ENCODE data around the gene AUTS2.
"Not testable (repeated sequence)": the region's sequence is repeated elsewhere in the genome, so short reads cannot be mapped to it uniquely, and the experiment has no call there.

AUTS2 gene

DNA sequence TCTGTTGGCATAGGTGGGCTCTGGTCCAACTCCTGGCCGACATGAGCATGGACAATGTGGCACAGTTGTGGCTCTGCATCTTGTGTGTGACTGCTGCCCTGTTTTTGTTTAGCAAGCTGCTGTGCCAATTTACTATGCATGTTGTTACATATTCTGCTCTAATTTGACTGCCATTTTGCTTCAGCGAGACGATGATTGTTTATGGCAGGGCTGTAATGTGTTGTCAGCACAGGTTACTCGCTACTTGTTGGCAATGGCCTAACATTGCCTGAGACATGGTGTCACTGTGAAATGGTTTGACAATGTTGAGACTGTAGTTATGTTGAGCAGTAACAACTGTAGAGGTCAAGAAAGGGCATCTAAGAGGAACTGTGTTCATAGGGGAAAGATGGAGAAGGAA lies 659.6 kb downstream of the AUTS2 start:
- DNase-seq (ENCODE audit: low read depth) = no peak

DNA sequence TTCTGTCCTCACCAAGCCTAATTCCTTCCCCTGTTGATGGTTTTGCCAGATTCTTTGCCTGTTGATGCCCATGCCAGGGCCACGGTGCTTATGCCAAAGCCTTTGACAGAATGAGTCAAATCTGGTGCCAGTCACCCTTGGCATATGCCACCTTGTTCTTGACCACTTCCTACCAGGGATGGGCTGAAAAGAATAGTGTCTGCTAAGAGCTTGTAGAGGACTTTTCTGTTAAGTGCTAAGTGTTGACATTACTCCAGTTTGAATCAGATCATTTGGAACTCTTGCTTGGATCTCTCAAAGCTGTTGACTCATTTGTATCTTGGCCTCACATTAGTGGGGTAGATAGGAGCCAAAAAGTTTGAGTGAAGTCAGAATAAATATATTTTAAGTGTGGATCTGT lies 661.2 kb downstream of the AUTS2 start:
- no peak for DNase-seq (ENCODE audit: low read depth)

DNA sequence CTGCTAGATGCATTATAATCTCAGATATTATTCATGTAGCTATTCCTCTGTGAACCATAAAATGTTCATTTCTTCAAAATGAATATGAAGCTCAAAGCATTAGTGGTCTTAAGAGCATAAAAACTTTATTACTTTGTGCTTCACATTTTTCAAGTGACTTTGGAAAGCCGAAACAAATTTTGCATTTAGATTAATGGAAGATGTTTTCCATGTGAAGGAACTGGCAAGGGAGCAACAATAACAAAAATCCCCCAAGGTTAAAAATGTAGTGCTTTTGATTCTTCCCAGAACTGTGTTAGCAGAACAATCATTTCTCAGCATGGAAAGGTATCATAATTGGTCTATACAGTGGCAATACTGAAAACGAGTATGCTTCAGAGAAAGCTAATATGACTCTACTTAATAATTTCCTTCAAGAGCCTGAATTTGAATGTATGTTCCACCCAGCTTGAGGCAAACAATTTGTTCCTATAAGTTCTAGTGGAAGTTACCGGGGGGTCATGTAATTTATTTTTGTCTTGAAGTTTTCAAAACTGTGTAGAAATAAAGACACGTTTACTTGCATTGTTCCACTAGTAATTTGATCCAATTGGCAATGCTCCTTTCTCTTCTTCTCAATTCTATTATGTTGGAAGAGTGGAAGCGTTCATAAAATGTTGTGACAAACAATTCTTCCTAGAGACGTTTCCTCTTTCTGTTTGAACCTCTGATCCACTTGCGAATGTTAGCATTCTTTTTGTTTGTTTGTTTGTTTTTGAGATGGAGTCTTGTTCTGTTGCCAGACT lies 665.4 kb downstream of the AUTS2 start:
- no peak for DNase-seq (ENCODE audit: low read depth)

DNA sequence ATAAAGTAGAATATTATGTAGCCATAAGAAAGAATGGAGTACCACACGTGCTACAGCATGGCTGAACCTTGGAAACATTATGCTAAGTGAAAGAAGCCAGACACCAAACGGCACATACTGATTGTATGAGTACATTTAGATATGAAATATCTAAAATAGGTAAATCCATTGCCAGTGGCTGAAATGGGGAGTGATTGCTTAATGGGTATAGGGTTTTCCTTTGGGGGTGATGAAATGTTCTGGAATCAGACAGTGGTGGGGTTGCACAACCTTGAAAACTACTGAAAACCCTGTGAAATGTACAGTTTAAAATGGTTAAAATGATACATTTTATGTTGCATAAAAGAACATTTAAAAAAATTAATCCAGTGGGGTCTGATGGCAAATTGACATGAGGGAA lies 667.9 kb downstream of the AUTS2 start:
- DNase-seq (ENCODE audit: low read depth) = no peak

DNA sequence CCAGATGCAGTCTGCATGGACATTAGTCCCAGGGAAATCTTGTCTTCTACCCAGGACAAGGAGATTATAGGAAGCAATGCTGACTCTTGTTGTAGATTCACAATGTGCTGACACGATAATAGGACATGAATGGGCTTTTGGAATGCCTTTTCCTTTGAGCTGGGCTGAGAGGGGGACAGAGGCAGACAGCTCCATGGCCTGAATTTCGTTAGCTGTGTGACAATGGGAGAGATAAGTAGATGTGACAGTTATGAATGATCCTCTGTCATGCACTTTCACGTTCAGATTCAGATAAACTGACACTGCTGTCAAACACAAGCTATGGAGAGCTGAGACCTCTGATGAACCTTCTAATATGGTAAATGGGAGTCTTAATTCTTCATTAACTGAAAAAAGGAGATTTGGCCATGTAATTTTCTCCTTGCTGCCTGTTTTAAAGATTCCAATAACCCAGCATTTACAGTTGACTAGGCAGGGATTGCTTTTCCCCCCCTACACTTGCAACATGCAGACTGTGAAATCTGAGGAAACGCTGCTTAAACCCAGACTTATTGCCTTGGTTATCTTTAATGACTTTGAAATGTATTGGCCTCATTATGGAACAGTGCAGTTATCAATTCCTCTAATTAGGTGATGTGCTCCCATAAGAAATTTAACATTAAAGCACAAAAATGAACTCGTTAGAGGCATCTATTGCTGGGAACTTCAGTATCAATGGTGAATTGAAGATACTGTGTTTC lies 669.3 kb downstream of the AUTS2 start:
- no peak for DNase-seq (ENCODE audit: low read depth)

DNA sequence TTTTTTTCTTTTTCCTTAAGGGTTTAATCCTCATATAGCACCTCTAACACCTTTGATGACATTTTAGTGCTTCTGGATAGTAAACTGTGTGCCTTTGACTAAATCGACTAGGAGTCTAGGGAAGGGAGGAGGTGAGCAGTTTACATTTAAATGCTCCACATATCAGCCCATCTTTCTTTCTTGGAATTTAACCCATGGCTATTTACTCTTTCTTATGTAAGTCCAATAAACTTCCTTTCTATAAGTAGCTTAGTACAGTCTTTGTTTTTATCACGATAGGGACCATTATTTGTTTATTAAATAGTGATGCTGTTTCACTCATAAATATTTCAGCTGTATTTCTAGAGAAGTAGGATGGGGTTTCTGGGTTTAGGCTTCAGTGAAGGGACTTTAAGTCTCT lies 669.9 kb downstream of the AUTS2 start:
- DNase-seq (ENCODE audit: low read depth) = no peak

DNA sequence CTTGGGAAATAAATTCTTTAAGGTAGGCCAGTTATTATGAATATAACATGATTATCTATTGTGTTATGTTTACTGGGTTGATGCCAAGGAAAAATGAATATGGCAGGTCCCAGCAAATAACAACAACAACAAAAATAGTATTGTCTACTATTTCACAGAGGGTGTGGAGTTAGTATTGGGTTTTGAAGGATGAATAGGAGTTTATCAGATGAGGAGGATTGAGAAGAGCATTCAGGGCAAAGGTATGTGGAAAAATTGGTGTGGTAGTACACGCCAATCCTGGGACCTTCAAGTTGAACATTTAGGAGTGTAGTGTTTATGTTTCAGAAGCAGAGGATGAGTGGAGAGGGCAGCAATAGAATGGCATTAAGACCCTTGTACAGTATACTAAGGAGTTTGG lies 671.9 kb downstream of the AUTS2 start:
- no peak for DNase-seq (ENCODE audit: low read depth)

DNA sequence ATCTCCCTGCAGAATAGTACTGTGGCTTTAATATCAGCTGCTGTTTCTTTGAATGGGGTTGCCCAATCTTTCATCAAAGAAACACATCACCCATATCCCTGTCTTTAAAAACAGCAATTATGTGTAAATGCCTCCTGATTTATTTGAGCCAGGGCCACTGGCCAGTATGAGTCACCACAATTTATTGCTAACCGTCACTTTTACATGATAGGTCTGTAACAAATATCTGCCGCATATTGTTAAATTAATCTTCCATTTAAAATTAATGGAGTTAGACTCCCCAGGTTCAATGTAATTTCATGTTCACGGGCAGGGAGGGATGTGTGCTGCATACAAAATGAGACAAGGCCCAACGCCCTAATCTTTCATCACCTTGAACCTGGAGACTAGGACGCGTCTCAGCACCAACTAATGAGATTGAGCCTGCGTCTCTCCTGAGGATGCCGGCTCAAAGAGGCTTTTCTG lies 673.4 kb downstream of the AUTS2 start:
- DNase-seq (ENCODE audit: low read depth) = no peak

DNA sequence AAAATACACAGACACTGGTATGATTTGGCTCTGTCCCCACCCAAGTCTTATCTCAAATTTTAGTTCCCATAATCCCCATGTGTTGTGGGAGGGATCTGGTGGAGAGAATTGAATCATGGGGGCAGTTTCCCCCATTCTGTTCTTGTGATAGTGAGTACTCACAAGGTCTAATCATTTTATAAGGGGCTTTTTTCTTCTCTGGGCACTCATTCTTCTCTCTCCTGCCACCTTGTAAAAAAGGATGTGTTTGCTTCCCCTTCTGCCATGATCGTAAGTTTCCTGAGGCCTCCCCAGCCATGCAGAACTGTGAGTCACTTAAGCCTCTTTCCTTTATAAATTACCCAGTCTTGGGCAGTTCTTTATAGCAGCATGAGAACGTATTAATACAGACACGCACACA lies 677.3 kb downstream of the AUTS2 start:
- not testable (repeated sequence) for DNase-seq (ENCODE audit: low read depth)

DNA sequence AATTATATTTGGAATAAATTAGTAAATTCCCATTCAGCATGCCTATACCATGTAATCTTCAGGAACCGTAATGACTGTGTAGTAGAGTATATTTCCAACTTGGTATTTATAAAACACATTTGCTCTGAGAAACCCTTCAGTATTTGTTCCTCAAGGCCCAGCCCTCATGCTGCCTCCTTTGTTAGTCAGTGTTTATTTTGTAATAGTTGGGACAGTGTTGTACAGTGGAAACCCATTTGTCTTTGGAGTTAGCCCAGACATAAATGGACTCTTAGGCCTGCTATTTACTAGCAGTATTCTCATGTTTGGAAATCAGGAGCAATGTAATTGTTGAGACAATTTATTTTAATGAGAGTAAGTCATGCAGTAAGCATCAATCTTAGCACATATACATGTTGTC lies 686.9 kb downstream of the AUTS2 start:
- DNase-seq (ENCODE audit: low read depth) = no peak

DNA sequence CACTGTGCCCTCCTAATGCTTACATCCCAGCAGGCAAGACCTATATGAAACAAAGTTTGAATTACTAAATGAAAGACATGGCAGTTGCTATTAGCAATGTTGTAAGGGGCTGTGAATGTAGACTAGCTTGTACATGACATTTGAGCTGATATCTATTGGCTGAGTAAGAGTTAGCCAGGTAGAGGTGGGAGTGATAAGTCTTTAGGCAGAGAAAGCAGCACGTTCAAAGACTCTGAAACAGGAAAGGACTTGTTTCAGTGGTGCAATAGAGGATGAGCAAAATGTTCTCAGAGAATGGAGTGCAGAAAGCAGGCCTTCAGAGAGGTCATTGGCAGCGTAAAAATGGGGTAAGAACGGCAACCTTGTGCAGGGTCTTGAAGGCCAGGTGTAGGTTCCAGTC lies 687.6 kb downstream of the AUTS2 start:
- DNase-seq (ENCODE audit: low read depth) = no peak

DNA sequence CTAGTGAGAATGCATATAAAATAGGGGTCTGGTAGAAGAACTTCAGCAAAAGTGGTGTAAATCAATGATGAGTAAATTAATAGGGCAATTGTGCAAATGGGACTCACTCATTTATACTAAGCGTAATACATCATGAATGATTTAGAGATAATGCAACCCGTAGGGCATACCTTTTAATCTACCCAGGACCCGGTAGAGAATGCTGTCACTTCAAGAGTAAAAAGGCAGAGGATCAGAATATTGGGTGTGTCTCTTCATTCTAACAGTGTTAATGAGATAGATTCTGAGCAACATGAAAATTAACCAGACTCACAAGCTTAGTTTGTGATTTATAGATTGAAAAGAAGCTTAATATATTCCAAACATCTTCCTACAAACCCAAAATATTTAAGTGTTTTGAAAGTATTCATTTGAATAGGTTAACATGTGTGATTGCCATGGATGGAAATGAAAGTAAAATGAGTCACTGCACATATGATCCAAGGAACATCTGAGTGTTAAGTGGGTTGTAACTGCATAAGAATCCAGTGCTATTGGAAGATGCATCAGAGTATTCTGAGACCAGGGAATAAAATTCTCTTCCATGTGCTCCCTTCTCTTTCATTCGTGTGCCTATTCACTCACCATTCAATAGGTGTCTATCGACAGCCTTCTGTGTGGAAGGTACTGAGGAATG lies 690.6 kb downstream of the AUTS2 start:
- no peak for DNase-seq (ENCODE audit: low read depth)

DNA sequence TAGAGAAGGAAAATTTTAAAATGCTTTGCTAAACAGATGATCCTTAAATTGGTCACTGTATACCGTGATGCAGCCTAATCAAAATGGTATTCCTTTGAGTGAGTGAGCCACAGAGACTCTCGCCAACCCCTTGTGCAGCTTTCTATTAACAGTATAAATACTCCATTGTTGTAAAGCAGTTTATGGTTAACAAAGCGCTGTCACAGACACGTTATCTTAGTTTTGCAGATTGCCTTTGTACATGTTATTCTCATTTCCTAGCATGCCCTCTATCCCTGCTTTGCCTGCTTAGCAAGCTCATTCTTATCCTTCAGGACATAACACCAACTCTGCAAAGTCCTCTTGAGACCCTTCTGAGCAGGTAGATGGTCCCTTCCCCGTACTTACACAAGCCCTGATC lies 694.4 kb downstream of the AUTS2 start:
- no peak for DNase-seq (ENCODE audit: low read depth)

DNA sequence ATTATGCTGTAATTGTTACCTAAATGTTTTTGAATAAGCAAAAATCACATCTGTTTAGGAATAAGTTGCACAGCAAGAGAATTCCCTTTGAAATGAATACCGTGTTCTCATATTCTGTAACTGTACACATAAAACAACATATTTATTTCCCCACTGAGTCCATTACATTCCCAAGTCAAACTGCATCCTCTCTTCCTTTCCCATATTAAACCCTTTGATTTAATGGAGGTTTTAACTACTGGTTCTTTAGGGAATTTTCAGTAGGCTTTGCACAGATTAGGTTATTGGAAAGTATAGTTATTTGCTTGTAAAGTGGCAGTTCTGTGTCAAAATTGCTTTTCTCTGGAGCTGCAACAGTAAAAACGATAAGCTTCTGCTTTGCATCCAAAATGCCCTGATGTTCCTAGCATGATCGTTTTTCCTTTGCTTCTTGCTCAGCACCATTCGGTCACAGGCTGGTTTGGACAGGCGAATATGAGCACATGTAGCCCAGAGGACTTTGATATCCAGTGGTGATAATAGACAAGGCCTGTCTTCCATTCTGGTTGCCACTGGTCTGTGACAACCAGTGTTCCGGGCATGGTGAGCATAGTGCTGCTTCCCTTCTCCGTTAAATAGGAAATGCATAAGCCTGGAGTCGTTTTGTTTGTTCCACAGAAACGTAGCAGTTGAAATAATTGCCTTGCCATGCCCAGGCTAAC lies 696.1 kb downstream of the AUTS2 start:
- no peak for DNase-seq (ENCODE audit: low read depth)

DNA sequence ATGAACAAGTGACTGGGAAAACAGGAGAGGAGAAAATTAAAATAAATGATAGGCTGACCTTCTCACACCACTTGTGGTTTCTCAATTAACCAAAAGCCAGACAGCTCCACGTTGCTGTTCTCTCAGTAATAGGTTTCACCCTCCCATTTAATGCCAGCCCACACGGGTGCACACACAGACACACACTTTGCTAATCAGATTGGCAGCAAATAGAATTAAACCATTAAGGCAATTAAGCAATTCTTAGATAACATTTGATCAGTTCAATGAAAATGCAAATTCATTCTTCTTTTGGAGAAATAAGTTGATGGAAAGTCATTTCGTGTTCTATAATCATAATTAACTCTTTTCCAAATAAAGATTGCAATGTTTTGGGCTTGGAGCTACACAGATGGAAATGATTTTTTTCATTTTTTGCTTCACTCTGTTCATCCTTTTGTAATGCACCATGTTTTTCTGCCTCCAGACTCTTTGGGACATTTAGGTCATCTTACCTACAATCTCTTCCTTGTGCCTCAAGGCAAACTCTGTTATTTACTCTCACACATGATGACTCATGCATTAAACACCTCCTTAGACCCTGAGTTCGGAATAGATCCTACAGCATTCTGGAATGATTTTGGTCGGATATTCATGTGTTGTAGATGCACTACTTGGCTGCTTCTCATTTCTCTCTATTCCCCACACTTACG lies 700.7 kb downstream of the AUTS2 start:
- no peak for DNase-seq (ENCODE audit: low read depth)

DNA sequence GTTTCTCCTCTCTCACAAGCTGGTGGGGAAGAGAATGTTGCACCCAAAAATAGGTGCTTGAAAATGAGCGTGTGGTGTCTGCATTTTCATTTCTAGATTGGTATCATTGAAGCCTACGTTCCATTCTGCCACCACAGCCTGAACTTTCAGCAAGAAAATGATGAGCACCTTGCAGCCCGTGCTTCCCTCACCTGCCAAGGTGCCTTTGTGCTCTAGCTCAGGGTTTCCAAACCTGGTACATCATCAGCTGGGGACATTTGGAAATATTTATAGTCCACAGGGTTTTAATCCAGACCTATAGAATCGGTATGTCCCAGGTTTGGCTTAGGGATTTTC lies 701.2 kb downstream of the AUTS2 start:
- DNase-seq (ENCODE audit: low read depth) = no peak

DNA sequence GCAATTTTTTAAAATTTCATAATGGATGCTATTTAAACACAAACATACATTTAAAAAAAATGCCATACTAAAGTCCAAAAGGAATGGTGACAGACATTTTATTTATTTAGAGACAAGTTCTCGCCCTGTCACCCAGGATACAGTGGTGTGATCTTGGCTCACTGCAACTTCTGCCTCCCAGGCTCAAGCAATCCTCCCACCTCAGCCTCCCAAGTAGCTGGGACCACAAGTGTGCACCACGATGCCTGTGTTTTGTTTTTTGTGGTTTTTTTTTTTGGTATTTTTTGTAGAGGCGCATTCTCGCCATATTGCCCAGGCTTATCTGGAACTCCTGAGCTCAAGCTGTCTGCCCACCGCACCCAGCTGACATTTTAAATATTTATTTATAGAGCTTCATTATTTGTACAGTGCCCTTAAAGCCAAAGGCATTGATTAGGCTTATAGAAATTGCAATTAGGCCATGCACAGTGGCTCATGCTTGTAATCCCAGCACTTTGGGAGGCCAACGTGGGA lies 703.5 kb downstream of the AUTS2 start:
- no peak for DNase-seq (ENCODE audit: low read depth)

DNA sequence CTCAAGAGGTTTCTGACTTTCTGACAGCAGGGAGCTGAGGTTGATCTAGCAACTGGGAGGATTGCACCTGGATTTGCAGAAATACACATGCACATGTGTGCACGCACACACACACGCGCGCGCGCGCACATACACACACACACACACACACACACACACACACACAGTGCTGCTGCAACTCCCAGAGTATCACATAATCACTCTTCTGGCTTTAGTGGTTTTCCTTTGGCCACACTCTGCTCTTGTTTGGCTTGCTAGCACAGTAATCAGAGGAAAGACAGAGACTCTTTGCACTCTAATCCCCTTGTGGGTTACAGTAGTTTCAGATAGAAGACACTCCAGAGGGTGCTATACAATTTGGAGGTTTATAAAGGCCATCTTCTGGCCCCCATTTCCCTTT lies 705.0 kb downstream of the AUTS2 start:
- DNase-seq (ENCODE audit: low read depth) = no peak

DNA sequence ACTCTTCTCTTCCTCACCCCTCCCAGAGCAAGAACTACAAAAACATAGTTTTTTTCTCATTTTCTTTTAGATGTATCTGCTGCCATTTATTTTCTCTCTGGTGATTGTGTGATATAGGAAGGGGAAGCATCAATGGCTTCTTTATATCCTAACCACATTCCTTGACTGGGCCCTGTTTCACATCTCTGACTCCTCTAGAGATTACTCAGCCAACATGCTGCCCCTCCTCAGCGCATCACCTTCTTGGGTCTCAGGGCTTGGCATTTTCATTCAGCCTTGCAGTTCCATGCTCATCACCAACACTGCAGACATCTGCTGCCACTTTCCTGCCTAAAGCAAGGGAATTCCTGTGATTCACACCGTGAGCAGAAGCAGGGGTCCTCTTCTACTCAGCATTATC lies 705.5 kb downstream of the AUTS2 start:
- no peak for DNase-seq (ENCODE audit: low read depth)

DNA sequence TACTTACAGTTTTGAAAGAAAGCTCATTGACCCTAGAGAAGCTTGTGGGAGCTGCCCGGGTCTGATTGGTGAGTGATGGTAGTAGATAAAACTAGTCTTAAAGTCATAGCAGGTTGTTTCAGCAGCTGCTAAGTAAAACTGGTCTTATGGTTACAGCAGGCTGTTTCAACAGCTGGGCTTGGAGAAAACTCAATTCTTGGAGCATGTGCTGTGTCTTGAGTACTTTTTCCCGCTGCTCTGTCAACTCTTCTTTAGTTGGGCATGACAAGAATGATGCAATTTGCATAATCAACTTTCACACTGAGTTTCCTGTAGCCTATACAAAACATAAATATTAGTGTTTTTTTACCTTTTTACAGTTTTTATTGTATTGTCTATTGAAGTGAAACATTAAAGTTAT lies 707.9 kb downstream of the AUTS2 start:
- DNase-seq (ENCODE audit: low read depth) = no peak

DNA sequence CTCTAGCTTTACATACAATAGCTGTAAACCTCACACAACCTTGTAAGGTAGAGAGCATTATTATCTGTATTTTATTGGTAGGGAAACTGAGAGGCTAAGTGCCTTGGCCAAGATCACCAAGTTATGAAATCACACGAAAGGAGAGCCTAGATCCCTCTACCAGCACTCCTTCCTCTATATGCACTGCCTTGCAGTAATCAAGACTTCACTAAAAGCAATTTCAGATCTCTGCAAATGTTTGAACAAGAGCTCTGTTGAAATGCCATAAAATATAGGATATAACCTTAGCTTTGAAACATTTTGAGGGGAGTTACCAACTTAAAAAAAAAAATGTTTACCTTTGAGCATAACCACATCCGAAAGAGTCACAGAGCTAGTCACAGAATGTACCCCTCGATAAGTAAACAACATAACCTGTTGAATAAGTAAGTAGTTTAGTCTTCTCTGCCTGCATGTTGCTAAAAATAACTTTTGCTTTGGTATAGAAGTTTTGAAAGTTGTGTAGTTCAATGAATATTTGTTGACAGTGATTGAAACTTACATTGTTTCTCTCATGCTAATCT lies 709.4 kb downstream of the AUTS2 start:
- DNase-seq (ENCODE audit: low read depth) = no peak

Data from CMK (cell line).